Activated effector memory CD4-positive, alpha-beta T cell treated with anti-CD3 and anti-CD28 coated beads, Interleukin-2, amount 50 U/mL, for 16 hours (primary cell): ENCODE measurements around the gene CCDC148.
"Not testable (repeated sequence)": the region's sequence is repeated elsewhere in the genome, so short reads cannot be mapped to it uniquely, and the experiment has no call there.

ENCODE experiments used
- DNase-seq: peaks from one replicate; pipeline ENCODE4 v3.0.0-alpha.2; 2020

Gene CCDC148

DNA sequence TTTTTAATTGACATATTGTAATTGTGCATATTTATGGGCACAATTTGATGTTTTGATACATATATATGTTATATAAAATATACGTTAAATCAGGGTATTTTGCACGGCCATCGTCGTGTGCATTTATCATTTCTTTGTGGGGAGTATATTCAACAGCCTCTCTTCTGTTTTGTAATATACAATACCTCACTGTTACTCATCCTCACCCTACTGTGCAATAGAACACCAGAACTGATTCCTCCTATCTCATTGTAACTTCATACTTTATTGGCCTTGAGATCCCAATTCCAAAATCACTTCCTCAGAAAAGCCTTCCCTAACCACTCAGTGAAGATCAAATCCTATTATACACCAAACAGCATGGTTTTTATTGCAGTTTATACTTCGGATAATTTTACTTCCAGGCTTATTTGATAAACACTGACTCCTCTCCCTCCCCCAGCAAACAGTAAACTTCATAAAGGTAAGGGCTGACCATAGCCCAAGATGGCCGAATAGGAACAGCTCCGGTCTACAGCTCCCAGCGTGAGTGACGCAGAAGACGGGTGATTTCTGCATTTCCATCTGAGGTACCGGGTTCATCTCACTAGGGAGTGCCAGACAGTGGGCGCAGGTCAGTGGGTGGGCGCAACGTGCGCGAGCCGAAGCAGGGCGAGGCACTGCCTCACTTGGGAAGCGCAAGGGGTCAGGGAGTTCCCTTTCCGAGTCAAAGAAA is 105.6 kb downstream of the CCDC148 start:
- DNase-seq: not testable (repeated sequence)

DNA sequence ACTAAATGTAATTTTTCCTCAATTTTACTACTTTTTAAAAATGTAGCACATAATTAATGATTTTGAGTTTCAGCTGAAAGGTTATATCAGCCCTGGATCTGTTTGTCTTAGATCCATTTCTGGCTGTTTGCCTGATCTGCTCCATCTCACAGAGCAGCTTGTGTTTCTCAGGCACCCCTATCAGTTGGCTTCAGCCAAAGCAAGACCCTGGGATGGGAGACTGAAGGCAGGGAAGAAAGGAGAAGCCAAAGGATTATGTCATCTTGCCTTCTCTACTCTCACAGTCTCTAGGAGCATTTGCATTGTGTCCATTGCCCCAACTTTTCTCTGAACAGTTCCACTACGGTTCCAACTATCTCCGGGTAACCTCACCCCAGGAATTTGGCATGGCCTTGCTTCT is 110.5 kb downstream of the CCDC148 start:
- no peak for DNase-seq

DNA sequence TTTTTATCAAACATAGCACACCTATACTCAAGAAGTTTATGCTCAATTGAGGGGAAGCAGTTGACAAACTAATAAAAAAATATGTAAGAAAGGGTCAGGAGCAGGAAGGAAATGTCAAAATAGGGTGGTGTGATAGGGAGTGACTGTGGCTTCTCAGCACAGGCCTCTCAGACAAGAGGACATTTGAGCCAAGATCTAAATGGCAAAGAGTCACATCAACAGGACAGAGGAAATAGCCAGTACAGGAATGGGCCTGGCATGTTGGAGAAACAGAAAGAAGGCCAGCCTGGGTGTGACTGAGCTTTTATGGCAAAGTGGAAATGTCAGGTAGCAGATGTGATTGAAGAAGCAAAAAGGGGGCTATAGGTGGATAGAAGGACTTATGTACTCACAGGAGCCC is 117.0 kb downstream of the CCDC148 start:
- DNase-seq: no peak

DNA sequence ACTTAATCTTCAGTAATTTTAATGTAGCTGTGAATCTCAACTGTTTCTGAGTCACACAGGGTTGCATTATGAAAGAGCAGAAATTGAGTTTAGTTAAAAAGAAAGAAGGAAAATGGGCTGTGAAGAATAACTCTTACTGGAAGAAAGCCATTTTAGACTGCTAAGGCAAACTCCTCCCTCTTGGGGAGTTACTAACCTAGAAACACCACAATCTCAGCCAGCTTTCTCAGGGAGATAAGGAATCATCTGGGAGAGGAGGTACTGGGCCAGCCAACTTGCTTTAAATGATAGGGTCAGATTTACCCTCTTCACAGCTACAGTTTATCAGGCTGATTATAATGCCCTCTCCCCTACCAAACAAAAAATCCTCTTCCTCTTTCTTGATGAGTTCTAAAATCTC is 119.5 kb downstream of the CCDC148 start:
- no peak for DNase-seq

DNA sequence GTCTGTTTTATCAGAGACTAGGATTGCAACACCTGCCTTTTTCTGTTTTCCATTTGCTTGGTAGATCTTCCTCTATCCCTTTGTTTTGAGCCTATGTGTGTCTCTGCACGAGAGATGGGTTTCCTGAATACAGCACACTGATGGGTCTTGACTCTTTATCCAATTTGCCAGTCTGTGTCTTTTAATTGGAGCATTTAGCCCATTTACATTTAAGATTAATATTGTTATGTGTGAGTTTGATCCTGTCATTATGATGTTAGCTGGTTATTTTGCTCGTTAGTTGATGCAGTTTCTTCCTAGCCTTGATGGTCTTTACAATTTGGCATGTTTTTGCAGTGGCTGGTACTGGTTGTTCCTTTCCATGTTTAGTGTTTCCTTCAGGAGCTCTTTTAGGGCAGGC is 124.8 kb downstream of the CCDC148 start:
- DNase-seq: not testable (repeated sequence)

DNA sequence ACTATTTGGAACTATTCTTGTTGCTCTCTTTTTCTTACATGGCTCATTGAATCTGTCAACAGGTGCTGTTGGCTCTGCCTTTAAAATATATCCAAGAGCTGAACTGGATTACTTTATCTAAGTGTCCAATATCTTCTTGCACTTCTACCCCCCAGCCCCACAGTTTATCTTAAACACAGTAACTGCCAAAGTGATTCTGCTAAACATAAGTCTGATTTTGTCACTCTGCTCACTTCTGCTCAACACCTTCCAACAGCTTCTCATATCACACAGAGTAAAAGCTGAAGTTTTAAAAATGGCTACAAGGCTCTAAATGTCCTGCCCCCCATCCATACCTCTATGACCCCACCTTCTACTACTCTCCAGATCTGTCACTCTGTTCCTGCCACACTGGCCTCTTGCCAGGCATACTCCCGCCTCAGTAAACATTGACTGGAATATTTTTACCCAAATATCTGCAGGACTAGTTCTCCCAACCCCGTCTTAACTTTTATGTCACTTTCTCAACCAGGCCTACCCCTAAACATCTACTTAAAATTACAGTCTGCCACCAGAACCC is 130.7 kb downstream of the CCDC148 start:
- DNase-seq: no peak

DNA sequence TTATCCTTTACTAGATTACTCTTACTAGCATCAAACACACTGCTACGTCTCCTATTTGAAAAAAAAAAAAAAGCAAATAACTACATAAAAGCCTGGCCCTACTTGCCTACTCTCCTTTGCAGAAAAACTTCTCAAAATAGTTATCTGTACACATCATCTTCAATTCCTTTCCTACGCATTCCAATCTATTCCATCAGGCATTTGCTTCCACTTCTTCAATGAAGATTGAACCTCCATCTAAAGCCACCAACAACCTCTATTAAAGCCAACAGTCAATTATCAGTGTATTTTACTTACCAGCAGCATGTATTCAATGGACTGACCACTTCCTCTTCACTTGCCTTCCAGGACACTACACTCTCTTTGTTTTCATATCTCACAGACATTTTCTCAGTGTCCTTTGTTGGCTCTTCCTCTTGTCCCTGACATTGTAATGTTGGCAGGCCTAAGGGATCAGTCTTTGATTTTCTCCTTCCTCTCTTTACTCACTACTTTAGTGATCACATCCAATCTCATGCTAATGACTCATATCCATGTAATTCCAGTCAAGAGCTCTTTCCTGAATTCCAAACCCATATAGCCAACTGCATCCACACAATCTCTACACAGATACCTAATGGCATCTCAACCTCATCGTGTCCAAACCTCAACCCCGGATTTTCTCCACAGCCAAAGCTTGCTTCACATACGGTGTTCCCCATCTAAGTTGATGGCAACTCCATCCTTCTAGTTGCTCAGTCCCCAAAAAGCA is 131.3 kb downstream of the CCDC148 start:
- DNase-seq: no peak

DNA sequence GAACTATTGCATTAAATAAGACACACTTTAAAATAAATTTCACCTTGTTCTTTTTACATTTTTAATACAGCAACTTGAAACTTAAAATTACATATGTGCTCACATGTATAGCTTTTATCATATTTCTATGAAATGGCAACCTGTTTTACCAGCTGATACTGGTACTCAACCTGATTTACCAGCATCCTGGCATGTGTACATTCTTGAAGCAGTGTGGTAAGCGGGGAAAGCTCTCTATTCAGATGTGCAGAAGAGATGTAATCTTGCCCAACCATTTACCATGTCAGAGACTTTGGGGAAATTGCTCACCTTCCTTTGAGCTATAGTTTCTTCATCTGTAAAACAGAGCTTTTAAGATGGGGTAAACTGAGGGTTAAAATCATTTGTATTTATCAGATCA is 133.2 kb downstream of the CCDC148 start:
- no peak for DNase-seq

DNA sequence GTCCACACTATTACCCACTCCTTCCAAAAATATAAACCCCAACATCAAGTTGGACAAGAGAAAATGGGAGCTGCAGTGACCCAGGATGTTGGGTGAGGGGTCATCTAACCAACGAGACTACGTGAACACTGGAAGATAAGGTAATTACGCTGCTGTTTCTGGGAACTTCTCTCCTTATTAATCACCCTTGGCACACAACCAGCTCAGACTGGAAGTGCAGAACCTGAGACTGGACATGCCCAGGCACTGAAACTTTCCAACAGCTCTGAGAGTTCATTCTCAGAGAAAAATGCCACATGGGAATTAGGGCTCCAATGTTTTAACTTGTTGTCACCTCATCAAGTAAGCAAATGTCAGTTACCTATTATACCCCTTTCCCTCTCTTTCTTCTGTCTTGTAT is 135.3 kb downstream of the CCDC148 start:
- DNase-seq: no peak

DNA sequence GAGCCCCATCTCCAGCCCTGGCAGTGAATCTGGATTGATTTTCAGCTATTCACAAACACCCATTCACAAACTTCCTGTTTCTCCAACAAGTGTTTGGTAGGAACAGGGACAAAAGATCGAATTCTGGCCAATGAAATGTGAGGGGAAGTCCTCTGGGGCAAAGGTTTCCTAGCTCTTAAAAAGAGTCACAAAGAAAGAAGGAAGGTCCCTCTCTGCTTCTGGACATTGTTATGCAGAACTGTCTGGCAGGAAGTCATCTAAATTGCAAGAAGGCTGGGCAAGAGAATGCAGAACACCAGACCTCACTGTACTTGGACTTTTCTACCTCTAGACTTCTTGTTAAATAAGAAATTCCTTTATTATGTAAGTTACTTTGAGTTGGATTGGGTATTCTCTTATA is 137.3 kb downstream of the CCDC148 start:
- DNase-seq: no peak

DNA sequence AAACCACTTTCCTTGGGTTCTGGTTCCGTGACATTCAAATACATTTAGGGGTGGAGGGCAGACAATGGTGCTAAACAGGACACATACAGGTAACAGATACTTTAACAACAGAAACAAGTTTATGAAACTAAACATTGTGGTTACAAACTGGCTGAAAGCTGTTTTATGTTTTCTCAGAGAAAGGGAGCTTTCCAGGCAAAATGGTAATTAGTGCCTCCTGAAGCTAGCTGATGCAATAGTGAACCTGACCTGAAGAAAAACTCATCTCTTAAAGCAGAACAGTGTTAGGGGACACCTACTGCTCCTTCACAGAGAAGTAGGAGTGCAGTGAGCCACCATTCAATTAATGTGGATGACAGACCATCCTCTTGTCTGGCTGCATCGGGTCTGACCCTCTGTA is 138.9 kb downstream of the CCDC148 start:
- no peak for DNase-seq

DNA sequence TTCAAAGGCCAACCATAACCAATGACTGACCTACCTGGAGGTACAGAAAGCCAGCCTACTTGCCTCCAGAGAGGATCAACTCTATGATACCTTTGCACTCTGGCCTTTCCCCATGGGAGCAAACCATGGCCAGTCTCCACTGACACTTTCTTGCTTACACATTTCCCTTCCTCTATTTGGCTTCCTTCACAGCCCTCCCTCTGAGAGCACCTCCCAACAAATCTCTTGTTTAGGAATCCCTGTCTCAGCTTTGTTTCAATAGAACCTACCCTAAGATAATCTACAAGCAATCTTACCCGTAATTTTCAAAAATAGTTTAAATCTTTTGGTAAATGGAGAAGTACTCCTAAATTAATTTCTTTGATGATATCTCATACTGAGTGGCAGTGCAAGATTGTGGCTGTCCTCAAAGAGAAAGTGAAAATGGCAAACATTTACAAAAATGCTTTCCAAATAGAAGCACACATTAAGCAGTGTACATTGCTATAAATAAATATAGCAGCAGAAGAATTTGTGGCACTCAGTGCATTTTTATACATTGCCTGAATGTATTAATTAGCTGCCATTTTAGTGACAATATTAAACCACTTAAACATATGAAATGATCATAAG is 140.6 kb downstream of the CCDC148 start:
- no peak for DNase-seq

DNA sequence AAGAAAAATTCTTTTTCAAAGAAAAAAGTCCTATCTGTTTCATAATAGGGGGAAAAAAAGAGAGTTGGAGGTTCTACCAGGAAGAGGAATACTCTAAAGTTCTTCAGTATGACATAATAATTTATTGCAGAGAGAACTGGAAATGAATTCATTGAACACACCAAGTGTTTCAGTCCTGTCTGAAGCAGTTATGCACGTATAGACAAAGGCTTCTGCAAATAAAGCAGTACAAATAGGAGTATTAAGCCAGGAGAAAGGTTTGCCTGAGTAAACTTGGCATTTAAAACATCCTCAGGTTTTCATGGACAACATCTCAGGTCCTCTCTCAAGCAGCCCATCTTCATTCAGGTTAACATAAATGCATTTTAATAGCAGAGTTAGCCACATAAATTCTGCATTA is 141.6 kb downstream of the CCDC148 start:
- DNase-seq: no peak

DNA sequence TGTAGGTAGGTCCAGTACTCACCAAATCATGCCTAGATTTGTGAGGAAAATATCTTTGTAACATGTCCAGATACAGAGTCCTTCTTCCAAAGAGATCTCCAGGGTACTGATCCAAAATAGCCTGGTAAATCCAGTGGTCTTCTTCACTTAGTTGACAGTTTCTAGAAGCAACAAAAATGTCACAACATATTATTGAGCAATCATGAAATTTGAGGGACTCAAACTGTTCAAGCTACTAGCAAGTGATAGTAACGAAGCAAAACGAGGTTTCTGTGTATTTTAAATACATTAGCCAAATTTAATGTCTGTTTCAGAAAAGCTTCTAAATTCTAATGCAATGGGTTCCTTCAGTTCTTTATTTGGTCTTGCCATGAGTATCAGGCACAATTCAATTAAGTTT is 142.8 kb downstream of the CCDC148 start:
- DNase-seq: no peak

DNA sequence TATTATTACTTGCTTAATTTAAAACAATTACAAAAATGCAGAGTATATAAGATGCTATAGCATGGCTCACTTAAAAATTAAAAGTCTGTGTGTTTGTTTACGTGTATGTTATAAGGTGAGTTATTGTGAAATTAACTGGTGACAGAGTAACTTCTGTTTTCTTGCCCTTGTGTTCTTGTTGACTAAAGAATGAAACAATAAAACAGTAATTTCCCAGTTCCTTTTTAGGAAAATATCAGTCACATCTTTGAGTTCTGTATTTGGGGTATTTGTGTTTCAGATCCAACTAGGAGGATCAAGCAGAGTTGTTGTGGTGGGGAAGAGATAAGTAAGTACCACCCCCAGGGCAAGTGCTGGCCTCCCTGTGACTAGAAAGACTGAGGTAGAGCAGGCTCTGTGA is 143.6 kb downstream of the CCDC148 start:
- DNase-seq: no peak

DNA sequence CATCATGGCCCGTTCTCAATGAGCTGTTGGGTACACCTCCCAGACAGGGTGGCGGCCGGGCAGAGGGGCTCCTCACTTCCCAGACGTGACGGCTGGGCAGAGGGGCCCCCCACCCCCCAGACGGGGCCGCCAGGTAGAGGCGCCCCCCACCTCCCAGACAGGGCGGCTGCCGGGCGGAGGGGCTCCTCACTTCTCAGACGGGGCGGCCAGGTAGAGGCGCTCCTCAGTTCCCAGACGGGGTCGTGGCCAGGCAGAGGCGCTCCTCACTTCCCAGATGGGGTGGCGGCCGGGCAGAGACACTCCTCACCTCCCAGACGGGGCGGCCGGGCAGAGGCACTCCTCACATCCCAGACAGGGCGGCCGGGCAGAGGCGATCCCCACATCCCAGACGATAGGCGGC is 146.1 kb downstream of the CCDC148 start:
- not testable (repeated sequence) for DNase-seq

DNA sequence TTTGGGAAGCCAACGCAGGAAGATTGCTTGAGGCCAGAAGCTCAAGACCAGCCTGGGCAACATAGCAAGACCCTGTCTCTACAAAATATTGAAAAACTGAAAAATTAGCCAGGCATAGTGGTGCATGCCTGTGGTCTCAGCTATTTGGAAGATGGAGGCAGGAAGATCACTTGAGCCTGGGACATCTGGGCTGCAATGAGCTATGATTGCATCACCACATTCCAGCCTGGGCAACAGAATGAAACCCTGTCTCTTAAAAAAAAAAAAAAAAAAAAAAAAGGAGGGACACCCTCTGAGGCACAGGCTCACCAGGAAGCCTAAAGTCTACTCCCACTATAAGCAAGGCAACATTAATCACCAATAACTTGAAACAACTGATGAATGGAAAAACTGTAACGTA is 151.1 kb downstream of the CCDC148 start:
- DNase-seq: no peak

DNA sequence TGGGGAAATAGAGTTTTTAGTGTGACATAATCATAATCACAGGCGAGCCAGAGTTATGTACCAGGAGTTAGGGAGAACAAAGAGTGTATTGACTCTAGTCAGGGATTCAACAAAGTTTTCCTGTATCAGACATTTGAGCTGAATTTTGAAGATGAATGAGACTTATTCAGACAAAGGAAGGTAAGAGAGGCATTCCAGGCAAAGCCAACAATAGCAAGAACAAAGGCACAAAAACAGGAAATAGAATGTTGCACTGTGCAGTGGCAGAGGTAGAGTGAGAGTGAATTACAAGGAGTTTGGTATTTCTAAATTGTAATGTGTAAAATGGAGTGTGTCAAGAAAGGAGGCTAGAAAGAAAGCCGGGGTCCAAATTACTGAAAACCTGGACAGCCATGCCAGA is 156.2 kb downstream of the CCDC148 start:
- DNase-seq: no peak

DNA sequence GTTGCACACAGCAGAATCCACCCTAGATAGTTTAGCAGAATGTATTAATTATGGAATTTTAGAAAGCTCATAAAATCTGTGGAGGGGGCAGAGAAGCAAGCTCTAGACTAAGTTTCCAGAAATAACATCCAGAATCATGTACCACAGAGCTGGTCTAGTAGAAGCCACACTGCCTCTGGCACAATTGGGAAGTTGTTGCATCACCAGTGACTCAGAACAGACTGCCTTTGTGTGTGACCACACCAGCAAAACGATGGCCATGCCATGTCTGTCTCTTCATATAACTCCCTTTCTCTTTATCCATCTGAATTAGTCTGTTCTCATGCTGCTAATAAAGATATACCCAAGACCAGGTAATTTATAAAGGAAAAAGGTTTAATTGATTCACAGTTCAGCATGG is 158.9 kb downstream of the CCDC148 start:
- no peak for DNase-seq

DNA sequence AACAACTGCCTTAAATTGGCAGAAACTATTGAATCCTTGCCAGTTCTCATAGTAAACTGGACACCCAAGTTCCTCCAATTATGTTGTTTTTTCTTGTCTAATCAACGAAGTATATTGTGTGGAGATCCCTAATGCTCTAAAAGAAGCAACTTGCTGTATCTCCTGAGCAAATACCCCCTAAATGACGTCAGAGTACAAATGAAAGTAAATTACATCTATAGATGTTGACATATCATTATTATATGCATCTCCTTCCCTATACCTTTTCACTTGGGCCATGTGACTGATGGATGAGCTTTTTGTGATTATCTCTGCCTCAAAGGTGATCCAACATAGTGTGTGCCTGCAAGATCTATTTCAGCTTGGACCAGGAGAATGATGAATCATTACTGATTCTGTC is 159.4 kb downstream of the CCDC148 start:
- no peak for DNase-seq

DNA sequence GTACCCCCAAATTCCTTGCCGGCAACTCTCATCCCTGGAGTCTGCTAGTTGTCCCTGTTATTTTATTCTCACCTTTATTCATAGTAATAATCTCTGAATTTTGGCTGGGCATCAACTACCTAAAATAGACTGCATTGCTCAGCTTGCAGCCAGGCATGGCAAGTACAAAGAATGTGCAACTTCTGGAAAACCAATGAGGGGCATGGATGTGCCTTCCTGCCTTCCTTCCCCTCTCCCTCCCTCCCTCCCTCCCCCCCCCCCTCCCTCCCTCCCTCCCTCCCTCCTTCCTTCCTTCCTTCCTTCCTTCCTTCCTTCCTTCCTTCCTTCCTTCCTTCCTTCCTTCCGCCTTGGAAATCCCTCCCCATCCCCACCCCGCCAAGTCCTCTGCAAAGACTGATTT is 162.8 kb downstream of the CCDC148 start:
- DNase-seq: no peak

DNA sequence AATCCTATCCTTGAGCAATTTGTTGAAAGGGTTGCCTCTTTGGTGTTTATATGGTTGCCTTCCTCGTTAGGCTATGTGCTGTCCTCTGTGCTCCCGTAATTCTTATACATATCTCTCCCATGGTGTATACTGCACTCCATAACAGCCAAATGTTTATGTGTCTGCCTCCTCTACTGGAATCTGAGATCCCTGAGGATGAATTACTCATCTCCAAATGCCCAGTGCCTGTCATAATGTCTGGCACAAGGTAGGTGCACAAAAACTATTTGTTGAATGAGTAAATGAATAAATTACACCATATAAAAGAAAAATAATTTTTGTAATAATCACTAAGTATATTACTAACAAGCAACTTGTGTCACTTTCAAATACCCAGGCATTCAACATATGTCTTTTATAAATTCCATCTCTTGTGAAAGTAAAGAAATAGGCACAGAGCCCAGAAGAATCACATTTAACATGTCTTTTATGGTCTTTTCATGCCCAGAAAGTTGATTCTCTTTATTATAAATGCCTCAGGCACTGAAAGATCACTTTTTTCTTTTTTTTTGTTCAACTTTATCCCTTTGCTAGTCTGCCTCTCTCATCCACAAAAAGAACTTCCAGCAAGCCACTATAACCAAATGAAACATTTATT is 164.9 kb downstream of the CCDC148 start:
- no peak for DNase-seq

DNA sequence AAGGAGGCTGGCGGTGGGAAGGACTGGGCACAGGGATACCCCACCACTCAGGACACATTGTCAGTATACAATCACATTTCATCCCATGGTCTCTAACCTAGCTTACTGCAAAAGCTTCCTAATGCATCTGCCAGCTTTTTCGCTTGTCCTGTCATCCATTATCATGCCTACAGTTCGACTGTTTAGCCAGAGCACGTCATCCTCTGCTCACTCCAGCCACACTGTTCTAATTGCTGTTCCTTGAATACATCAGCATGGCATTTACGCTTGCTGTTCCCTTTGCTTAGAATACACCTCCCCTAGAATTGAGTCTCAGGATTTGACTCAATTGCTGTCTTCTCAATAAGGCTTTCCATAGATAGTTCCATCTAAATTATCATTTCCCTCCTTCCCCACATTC is 166.3 kb downstream of the CCDC148 start:
- no peak for DNase-seq
